Adipose tissue (tissue), 3 donors: ENCODE measurements around the gene GRB14. TPM values are rescaled to one million over a fixed set of nuclear protein-coding genes. Genes with fewer than 3 reads are reported as not detected.
"Not testable (repeated sequence)": the region's sequence is repeated elsewhere in the genome, so short reads cannot be mapped to it uniquely, and the experiment has no call there.

Experiments
- H3K27ac ChIP-seq: one replicate; pipeline ENCODE4 v1.5.1; 2013; ENCODE audit warnings: low read depth, low read length
- WGBS, 3 donors: extraction: QIAGEN DNeasy Blood & Tissue Kit; methylation state at CpG; one replicate each; pipeline ENCODE4 v1.1.7; 2013; 5-methylcytosine and 5-hydroxymethylcytosine counted together
- polyA plus RNA-seq, 3 donors: library from polyadenylated mRNA; stranded (reverse); fragments of 200-250 nt; gene quantifications; one replicate each; pipeline ENCODE4 v1.2.3, GENCODE V29; 2013
- donor health status: healthy with polysubstance abuse.
- donor health status: Bipolar disorder and iron deficiency.
- donor health status: healthy.

GRB14 gene
- polyA plus RNA-seq, 3 donors = 2.8 to 4.6 (median 3.0) TPM

DNA sequence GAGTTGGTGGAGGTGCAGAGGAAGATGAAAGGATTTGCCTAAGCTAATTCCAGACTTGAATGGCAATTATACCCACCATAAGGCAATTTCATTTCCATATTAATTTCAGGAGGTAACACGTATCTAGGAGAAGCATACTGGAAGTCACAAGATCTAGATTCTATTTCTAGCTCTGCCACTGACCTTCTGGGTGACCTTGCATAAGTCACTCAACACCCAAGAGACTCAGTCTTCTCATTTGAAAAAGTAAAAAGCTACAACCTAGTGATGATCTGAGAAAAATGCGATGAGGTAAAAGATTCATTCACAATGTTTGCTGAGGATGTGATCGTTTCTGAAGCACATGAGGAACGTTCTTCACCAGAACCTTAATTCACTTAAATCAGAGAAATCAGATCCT is 55.9 kb downstream of the GRB14 start:
- H3K27ac ChIP-seq = no peak overlapping the region
- 57 to 78% (median 60%) methylated on average over 4 of the region's 4 CpGs for WGBS, 3 donors

DNA sequence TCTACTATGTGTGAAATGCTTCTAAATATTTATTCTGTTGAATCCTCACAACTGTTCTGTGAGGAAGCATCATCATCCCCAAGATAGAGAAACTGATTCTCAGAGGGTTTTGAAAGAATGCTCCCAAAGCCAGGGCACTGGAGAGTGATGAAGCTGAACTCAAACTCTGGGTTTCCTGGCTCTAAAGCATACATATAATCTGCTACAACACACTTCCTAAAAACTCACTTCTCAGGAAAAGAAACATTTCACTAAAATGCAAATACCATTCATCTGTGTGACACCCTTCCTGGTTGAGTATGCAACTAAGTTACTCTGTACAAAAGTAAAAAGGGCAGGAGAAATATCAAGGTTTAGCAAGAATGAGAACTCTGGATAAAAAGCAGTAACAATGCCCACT is 58.6 kb downstream of the GRB14 start:
- H3K27ac ChIP-seq = no peak overlapping the region

DNA sequence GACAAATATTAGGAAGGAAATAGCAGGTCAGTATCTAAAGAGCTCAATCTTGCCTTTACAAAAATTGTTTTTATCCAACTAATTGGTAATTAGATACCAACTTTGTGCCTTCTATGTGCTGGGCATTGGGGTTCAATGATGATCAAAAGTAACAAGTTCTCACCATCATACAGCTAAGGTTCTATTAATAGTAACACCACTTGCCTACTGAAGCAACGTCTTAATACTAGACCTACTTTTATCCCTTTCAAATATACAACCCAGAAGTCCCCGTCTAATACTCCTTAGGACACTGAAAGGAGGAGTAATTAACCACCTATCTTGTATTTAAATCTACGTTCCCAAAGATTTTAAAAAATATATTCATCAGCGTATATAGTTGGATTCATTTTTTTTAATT is 59.3 kb downstream of the GRB14 start:
- H3K27ac ChIP-seq = no peak overlapping the region
- WGBS, 3 donors = 72 to 80% (median 77%) methylated on average over 4 of the region's 4 CpGs

- 80 to 95% (median 90%) methylated on average over 4 of the region's 4 CpGs for WGBS, 3 donors
- no peak overlapping the region for H3K27ac ChIP-seq
Measured at GRCh38 chr2:164561416-164561815, 59.9 kb downstream of the GRB14 start.

- H3K27ac ChIP-seq = no peak overlapping the region
- 19 to 45% (median 33%) methylated on average over 2 of the region's 2 CpGs for WGBS, 3 donors
Measured at GRCh38 chr2:164560902-164561301, 60.4 kb downstream of the GRB14 start.

DNA sequence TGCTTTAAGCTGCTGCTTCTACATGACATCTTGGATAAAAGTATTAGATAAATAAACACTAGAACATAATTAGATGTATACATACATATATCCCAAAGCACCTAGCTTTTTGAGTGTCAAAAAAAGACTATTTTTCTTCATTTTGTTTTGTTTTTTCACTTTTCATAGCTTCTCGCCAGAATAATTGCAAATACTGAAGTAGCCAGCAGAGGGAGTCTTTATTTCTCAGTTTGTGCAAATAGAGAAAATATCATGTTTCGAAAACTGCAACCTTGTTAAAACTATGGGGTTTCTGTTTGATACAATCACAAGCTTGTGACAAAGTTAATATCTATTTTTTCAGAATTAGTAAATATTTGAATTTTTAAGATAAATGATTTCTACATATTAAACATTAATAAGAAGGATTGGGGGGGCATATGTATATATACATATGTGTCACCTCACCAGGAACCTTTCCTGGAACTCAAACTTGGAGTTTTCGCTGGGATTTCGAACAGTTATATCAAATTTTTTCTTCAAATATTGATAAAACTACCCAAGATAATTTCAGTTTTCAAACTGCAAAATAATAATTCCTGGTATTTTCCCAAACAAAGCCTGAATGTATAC is 61.0 kb downstream of the GRB14 start:
- WGBS, 3 donors = 24 to 51% (median 40%) methylated on average over 4 of the region's 4 CpGs
- H3K27ac ChIP-seq = no peak overlapping the region

- WGBS, 3 donors = 49 to 68% (median 65%) methylated on average over 2 of the region's 2 CpGs
- H3K27ac ChIP-seq = no peak overlapping the region
Measured at GRCh38 chr2:164558450-164558849, 62.8 kb downstream of the GRB14 start.

DNA sequence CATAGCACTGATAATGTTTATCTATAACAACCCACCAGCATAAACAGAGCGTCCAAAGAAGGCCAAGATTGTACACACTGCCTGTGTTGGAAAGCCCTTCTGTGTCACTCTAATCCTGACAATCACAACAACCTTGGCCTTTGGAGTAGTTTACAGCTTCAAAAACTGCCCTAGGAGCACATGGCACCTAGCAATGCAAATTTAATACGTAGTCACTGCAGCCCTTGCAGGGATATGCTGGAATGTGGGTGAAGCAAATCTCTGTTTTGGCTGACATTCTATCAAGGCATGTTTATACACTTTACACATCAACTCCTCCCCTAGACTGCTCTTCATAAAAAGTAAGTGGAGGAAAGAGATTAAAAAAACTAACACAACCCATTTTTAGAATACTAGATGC is 66.8 kb downstream of the GRB14 start:
- WGBS, 3 donors = 59 to 84% (median 81%) methylated on average over 2 of the region's 2 CpGs
- H3K27ac ChIP-seq = no peak overlapping the region

GRCh38 chr2:164551519-164551918 is 69.8 kb downstream of the GRB14 start:
- no peak overlapping the region for H3K27ac ChIP-seq
- 88 to 96% (median 94%) methylated on average over 4 of the region's 4 CpGs for WGBS, 3 donors

- 95 to 97% (median 97%) methylated on average over 3 of the region's 3 CpGs for WGBS, 3 donors
- H3K27ac ChIP-seq = not testable (repeated sequence)
Measured at GRCh38 chr2:164549705-164550104, 71.6 kb downstream of the GRB14 start.

DNA sequence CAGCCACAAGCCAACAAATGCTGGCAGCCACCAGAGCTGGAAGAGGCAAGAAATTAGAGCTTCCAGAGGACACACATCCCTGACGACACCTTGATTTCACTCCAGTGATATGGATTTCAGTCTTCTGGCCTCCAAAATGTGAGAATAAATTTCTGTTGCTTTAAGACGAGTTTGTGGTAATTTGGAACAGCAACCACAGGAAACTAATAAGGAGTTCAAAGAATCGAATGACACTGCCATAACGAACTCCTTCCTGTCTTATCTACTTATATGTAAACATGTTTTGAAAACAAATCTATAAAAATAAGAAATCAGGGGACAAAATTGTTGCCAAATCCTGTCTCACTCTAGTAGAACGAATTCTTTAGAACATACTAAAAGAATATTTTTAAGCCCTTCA is 75.8 kb downstream of the GRB14 start:
- 71 to 90% (median 74%) methylated on average over 5 of the region's 5 CpGs for WGBS, 3 donors
- H3K27ac ChIP-seq = no peak overlapping the region

DNA sequence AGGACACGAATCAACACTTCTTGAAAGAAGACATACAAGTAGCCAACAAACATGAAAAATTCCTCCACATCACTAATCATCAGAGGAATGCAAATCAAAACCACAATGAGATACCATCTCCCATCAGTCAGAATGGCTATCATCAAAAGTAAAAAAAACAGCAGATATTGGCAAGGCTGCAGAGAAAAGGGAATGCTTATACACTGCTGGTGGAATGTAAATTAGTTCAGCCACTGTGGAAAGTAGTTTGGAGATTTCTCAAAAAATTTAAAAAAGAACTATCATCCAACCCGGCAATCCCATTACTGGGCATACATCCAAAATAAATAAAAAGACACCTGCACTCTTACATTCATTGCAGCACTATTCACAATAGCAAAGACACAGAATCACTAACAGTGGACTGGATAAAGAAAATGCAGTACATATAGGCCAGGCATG is 78.7 kb downstream of the GRB14 start:
- H3K27ac ChIP-seq = no peak overlapping the region
- WGBS, 3 donors = 27 to 34% (median 33%) methylated on average over 2 of the region's 2 CpGs

- 85 to 90% (median 89%) methylated on average over 3 of the region's 3 CpGs for WGBS, 3 donors
Measured at GRCh38 chr2:164538240-164538866, 82.9 kb downstream of the GRB14 start.

DNA sequence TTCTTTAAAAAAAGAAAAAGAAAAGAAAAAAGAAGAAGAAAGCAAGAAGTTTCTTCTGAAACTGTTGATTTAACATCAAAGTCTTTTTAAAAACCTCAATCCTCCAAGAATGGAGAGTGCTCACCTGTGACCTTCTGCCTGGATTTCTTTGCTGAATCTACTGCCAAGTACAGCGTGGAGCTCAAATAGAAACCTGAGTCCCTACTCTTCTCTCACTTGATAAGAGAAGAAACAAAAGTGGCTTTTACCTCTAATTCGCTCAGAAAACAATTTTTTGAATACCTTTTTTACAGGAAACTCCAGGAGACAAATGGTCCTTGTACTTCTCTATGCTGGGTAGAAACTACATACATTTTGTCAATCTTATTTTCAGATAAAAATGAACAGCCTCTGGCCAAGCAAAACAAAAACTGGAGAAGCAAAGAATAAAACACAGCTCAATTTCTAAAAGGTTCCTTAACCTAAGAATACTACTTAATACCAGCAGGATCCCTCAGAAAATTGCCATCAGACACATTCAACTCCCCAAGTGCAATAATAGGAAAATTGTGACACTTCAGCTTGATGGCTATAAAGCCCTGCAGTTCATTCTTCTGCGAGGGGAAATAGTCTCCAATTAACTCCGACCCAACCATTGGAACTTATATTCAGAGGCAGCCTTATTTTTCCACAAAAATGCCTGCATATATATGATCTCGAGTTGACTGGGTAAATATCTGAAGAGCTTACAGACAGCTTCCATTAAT is 85.8 kb downstream of the GRB14 start:
- WGBS, 3 donors = 27 to 73% (median 65%) methylated on average over 5 of the region's 5 CpGs
- H3K27ac ChIP-seq = no peak overlapping the region

More at GRCh38 chr2:164538240-164538866, 82.9 kb downstream of the GRB14 start:
- no peak overlapping the region for H3K27ac ChIP-seq

DNA sequence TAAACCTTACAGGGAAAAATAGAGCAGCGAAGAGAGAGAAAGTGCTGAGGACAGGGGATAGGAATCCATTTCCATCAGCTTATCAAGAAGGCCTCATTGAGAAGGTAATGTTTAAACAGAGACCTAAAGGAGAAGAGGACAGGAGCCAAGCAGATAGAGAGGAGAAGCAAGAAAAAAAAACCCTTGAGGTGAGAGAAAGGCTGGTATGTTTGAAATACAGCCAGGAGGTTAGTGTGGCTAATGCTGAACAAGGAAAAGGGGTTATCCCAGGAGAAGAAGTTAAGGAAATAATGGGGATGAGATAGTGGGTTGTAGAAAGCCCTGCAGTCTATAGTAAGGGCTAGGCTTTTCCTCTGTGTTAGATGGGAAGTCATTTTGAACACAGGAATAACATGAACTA is 90.8 kb downstream of the GRB14 start:
- WGBS, 3 donors = 85 to 98% (median 97%) methylated on average over 1 of the region's 1 CpG
- no peak overlapping the region for H3K27ac ChIP-seq

- 58 to 96% (median 71%) methylated on average over 1 of the region's 1 CpG for WGBS, 3 donors
- H3K27ac ChIP-seq = no peak overlapping the region
Measured at GRCh38 chr2:164523726-164524125, 97.6 kb downstream of the GRB14 start.

- 72 to 84% (median 77%) methylated on average over 3 of the region's 3 CpGs for WGBS, 3 donors
- H3K27ac ChIP-seq = no peak overlapping the region
Measured at GRCh38 chr2:164523009-164523408, 98.3 kb downstream of the GRB14 start.

- no peak overlapping the region for H3K27ac ChIP-seq
- 74 to 90% (median 80%) methylated on average over 3 of the region's 3 CpGs for WGBS, 3 donors
Measured at GRCh38 chr2:164522561-164522981, 98.7 kb downstream of the GRB14 start.

DNA sequence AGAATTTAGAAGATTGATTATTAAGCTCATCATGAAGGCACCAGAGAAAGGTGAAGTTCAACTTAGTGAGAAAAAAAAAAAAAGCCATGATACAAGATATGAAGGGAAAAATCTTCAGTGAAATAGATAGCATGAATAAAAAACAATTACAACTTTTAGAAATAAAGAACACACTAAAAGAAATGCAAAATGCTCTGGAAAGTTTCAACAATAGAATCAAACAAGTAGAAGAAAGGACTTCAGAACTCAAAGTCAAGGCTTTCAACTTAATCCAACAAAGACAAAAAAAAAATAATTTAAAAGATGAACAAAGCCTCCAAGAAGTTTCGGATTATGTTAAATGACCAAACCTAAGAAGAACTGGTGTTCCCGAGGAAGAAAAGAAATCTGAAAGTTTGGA is 105.5 kb downstream of the GRB14 start:
- WGBS, 3 donors = 86 to 95% (median 92%) methylated on average over 2 of the region's 2 CpGs
- no peak overlapping the region for H3K27ac ChIP-seq

DNA sequence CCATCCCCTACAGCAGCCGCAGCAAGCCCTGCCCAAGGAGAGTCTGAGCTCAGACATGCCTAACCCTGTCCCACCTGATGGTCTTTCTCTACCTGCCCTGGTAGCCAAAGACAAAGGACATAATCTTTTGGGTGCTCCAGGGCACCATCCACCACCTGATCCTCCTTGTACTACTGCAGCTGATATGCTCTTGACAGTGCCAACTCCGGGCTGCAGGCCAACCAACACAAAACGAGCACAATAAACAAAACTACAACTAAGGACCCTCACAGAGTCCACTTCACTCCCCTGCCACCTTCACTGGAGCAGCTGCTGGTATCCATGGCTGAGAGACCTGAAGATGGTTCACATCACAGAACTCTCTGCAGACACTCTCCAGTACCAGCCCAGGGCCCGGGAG is 106.3 kb downstream of the GRB14 start:
- no peak overlapping the region for H3K27ac ChIP-seq
- 82 to 88% (median 86%) methylated on average over 4 of the region's 4 CpGs for WGBS, 3 donors
